Activated CD4-positive, alpha-beta T cell treated with anti-CD3 and anti-CD28 coated beads, Interleukin-2, amount 10 ng/mL, durations not matched to agents 7 days and 5 days (primary cell): ENCODE results near the gene FGL2. TPM values are rescaled to one million over a fixed set of nuclear protein-coding genes. Genes with fewer than 3 reads are reported as not detected.
"Not testable (repeated sequence)": the region's sequence is repeated elsewhere in the genome, so short reads cannot be mapped to it uniquely, and the experiment has no call there.

Experiments
- CTCF ChIA-PET: fragments of 350-600 bp; sonication (Branson Sonifier 250); formaldehyde crosslinking; loops from one replicate; lab custom pipeline; 2021; ENCODE audit warnings: antibody characterized with exemption; lab: Charles Lee
- POLR2A ChIA-PET: fragments of 350-600 bp; sonication (Branson Sonifier 250); formaldehyde crosslinking; loops from one replicate; lab custom pipeline; 2021; ENCODE audit warnings: antibody characterized with exemption; lab: Charles Lee
- DNase-seq: peaks from one replicate; pipeline ENCODE4 v3.0.0-alpha.2; 2020
- H3K27ac Mint-ChIP-seq: one replicate; pipeline ENCODE4 v1.8.0; 2021; ENCODE audit warnings: mild to moderate bottlenecking, moderate library complexity, mixed read lengths
- H3K27me3 Mint-ChIP-seq: one replicate; pipeline ENCODE4 v1.8.0; 2021; ENCODE audit warnings: mixed read lengths
- H3K36me3 Mint-ChIP-seq: one replicate; pipeline ENCODE4 v1.8.0; 2021; ENCODE audit warnings: low read depth, mixed read lengths
- H3K4me1 Mint-ChIP-seq: one replicate; pipeline ENCODE4 v1.8.0; 2021; ENCODE audit warnings: mixed read lengths
- H3K4me3 Mint-ChIP-seq: one replicate; pipeline ENCODE4 v1.8.0; 2021; ENCODE audit warnings: mild to moderate bottlenecking, moderate library complexity, mixed read lengths
- H3K9me3 Mint-ChIP-seq: one replicate; pipeline ENCODE4 v1.8.0; 2021; ENCODE audit warnings: mixed read lengths
- total RNA-seq, 2 experiments: library from RNA; stranded (reverse); gene quantifications; one replicate each; pipeline ENCODE4 v1.2.3, GENCODE V29; 2021

Gene FGL2
- total RNA-seq, 2 experiments from 2014 or later = 1.1 to 1.3 TPM

- H3K4me1 Mint-ChIP-seq = no peaks in the 10 kb centered on the region
- H3K27ac Mint-ChIP-seq = no peak overlapping the region
- peaks cover 4% of the 10 kb centered on the region for H3K9me3 Mint-ChIP-seq
- H3K36me3 Mint-ChIP-seq = peaks cover 11% of the 10 kb centered on the region
- ChIA-PET POLR2A (no interaction called here), CTCF (interaction anchor here (2.1 kb wide), 1 partner anchor 15 kb away, joined by 8 read pairs; no protein-coding TSS in a partner anchor)
- no peaks in the 10 kb centered on the region for H3K27me3 Mint-ChIP-seq
- DNase-seq = no peak
- H3K4me3 Mint-ChIP-seq = no peak overlapping the region
Measured at GRCh38 chr7:77232467-77232866, 32.8 kb upstream of the FGL2 start.

- H3K27ac Mint-ChIP-seq, H3K27me3 Mint-ChIP-seq, DNase-seq, H3K36me3 Mint-ChIP-seq, H3K4me3 Mint-ChIP-seq, POLR2A ChIA-PET, CTCF ChIA-PET, H3K9me3 Mint-ChIP-seq, H3K4me1 Mint-ChIP-seq: not testable (repeated sequence)
Measured at GRCh38 chr7:77228795-77229194, 29.2 kb upstream of the FGL2 start.

- no peak overlapping the region for H3K27ac Mint-ChIP-seq
- ChIA-PET CTCF (interaction anchor here (1.0 to 1.3 kb wide), 3 partner anchors 11 to 28 kb away, joined by 3 read pairs; no protein-coding TSS in a partner anchor), POLR2A (no interaction called here)
- peaks cover 5% of the 10 kb centered on the region for H3K36me3 Mint-ChIP-seq
- no peak overlapping the region for H3K4me3 Mint-ChIP-seq
- DNase-seq = no peak
- H3K27me3 Mint-ChIP-seq = no peaks in the 10 kb centered on the region
- peaks cover 22% of the 10 kb centered on the region for H3K4me1 Mint-ChIP-seq
- peaks cover 3% of the 10 kb centered on the region for H3K9me3 Mint-ChIP-seq
Measured at GRCh38 chr7:77226357-77226839, 26.8 kb upstream of the FGL2 start.

GRCh38 chr7:77223261-77223660 is 23.6 kb upstream of the FGL2 start:
- Mint-ChIP-seq H3K27me3 (no peaks in the 10 kb centered on the region), H3K27ac (no peak overlapping the region), H3K4me1 (peaks cover 23% of the 10 kb centered on the region), H3K9me3 (peaks cover 15% of the 10 kb centered on the region), H3K4me3 (no peak overlapping the region), H3K36me3 (peaks cover 8% of the 10 kb centered on the region)
- POLR2A ChIA-PET = no interaction called here
- no peak for DNase-seq
- CTCF ChIA-PET = interaction anchor here (1.1 to 1.5 kb wide), 2 partner anchors 24 to 109 kb away, joined by 3 read pairs; no protein-coding TSS in a partner anchor

- H3K36me3 Mint-ChIP-seq = peaks cover 8% of the 10 kb centered on the region
- H3K4me3 Mint-ChIP-seq = no peak overlapping the region
- H3K27me3 Mint-ChIP-seq = no peaks in the 10 kb centered on the region
- H3K27ac Mint-ChIP-seq = no peak overlapping the region
- peaks cover 23% of the 10 kb centered on the region for H3K4me1 Mint-ChIP-seq
- H3K9me3 Mint-ChIP-seq = peaks cover 15% of the 10 kb centered on the region
- ChIA-PET CTCF (interaction anchor here (1.5 kb wide), 1 partner anchor 109 kb away, joined by 3 read pairs; no protein-coding TSS in a partner anchor), POLR2A (no interaction called here)
- DNase-seq = no peak
Measured at GRCh38 chr7:77222819-77223218, 23.2 kb upstream of the FGL2 start.

GRCh38 chr7:77222065-77222464 is 22.4 kb upstream of the FGL2 start:
- DNase-seq = no peak
- no peaks in the 10 kb centered on the region for H3K27me3 Mint-ChIP-seq
- ChIA-PET CTCF (no interaction called here), POLR2A (no interaction called here)
- peaks cover 23% of the 10 kb centered on the region for H3K4me1 Mint-ChIP-seq
- peaks cover 8% of the 10 kb centered on the region for H3K36me3 Mint-ChIP-seq
- peaks cover 15% of the 10 kb centered on the region for H3K9me3 Mint-ChIP-seq
- no peak overlapping the region for H3K4me3 Mint-ChIP-seq
- H3K27ac Mint-ChIP-seq = no peak overlapping the region

- POLR2A ChIA-PET, H3K4me3 Mint-ChIP-seq, H3K27me3 Mint-ChIP-seq, H3K27ac Mint-ChIP-seq, H3K36me3 Mint-ChIP-seq, DNase-seq: not testable (repeated sequence)
- CTCF ChIA-PET = interaction anchor here (0.5 kb wide), 1 partner anchor 14 kb away, joined by 4 read pairs; no protein-coding TSS in a partner anchor
- Mint-ChIP-seq H3K4me1 (peaks cover 23% of the 10 kb centered on the region), H3K9me3 (peaks cover 15% of the 10 kb centered on the region)
Measured at GRCh38 chr7:77219701-77220331, 20.2 kb upstream of the FGL2 start.

- Mint-ChIP-seq H3K9me3 (peaks cover 26% of the 10 kb centered on the region), H3K36me3 (peaks cover 8% of the 10 kb centered on the region), H3K27ac (no peak overlapping the region), H3K27me3 (no peaks in the 10 kb centered on the region), H3K4me1 (peaks cover 13% of the 10 kb centered on the region), H3K4me3 (no peak overlapping the region)
- ChIA-PET CTCF (no interaction called here), POLR2A (no interaction called here)
- no peak for DNase-seq
Measured at GRCh38 chr7:77217474-77218185, 18.0 kb upstream of the FGL2 start.

GRCh38 chr7:77216181-77216845 is 16.7 kb upstream of the FGL2 start:
- peaks cover 24% of the 10 kb centered on the region for H3K9me3 Mint-ChIP-seq
- ChIA-PET POLR2A (no interaction called here), CTCF (no interaction called here)
- no peaks in the 10 kb centered on the region for H3K27me3 Mint-ChIP-seq
- H3K4me3 Mint-ChIP-seq = no peak overlapping the region
- no peak for DNase-seq
- no peak overlapping the region for H3K27ac Mint-ChIP-seq
- H3K4me1 Mint-ChIP-seq = peaks cover under 1% of the 10 kb centered on the region
- peaks cover 8% of the 10 kb centered on the region for H3K36me3 Mint-ChIP-seq

- H3K9me3 Mint-ChIP-seq = peaks cover 35% of the 10 kb centered on the region
- DNase-seq = no peak
- H3K27me3 Mint-ChIP-seq = no peaks in the 10 kb centered on the region
- H3K27ac Mint-ChIP-seq = no peak overlapping the region
- H3K36me3 Mint-ChIP-seq = peaks cover 15% of the 10 kb centered on the region
- ChIA-PET CTCF (interaction anchor here (0.6 to 1.3 kb wide), 3 partner anchors 15 to 72 kb away, joined by 3 to 4 read pairs (median 3); no protein-coding TSS in a partner anchor), POLR2A (no interaction called here)
- no peak overlapping the region for H3K4me3 Mint-ChIP-seq
- H3K4me1 Mint-ChIP-seq = no peaks in the 10 kb centered on the region
Measured at GRCh38 chr7:77209479-77210139, 10.0 kb upstream of the FGL2 start.

- Mint-ChIP-seq H3K27ac (no peak overlapping the region), H3K27me3 (no peaks in the 10 kb centered on the region), H3K9me3 (peaks cover 25% of the 10 kb centered on the region), H3K4me3 (no peak overlapping the region), H3K4me1 (no peaks in the 10 kb centered on the region), H3K36me3 (peaks cover 15% of the 10 kb centered on the region)
- ChIA-PET CTCF (interaction anchor here (1.2 to 1.3 kb wide), 2 partner anchors 15 to 16 kb away, joined by 3 to 4 read pairs; no protein-coding TSS in a partner anchor), POLR2A (no interaction called here)
- DNase-seq = no peak
Measured at GRCh38 chr7:77208416-77208815, 8.8 kb upstream of the FGL2 start.

GRCh38 chr7:77205706-77206105 is 6.1 kb upstream of the FGL2 start:
- no peak overlapping the region for H3K27ac Mint-ChIP-seq
- ChIA-PET CTCF (interaction anchor here (0.6 kb wide), 1 partner anchor 65 kb away, joined by 3 read pairs; no protein-coding TSS in a partner anchor), POLR2A (no interaction called here)
- H3K36me3 Mint-ChIP-seq = peaks cover 15% of the 10 kb centered on the region
- peaks cover 22% of the 10 kb centered on the region for H3K9me3 Mint-ChIP-seq
- peaks cover 15% of the 10 kb centered on the region for H3K4me1 Mint-ChIP-seq
- no peaks in the 10 kb centered on the region for H3K27me3 Mint-ChIP-seq
- no peak for DNase-seq
- H3K4me3 Mint-ChIP-seq = no peak overlapping the region
